Measurements from ENCODE around the gene ARMH3. TPM values are rescaled to one million over a fixed set of nuclear protein-coding genes. Genes with fewer than 3 reads are reported as not detected.

The ARMH3 gene
- total RNA-seq, 4 donors from 2014 or later, result 11.9 to 18.4 (median 17.9) TPM

DNA sequence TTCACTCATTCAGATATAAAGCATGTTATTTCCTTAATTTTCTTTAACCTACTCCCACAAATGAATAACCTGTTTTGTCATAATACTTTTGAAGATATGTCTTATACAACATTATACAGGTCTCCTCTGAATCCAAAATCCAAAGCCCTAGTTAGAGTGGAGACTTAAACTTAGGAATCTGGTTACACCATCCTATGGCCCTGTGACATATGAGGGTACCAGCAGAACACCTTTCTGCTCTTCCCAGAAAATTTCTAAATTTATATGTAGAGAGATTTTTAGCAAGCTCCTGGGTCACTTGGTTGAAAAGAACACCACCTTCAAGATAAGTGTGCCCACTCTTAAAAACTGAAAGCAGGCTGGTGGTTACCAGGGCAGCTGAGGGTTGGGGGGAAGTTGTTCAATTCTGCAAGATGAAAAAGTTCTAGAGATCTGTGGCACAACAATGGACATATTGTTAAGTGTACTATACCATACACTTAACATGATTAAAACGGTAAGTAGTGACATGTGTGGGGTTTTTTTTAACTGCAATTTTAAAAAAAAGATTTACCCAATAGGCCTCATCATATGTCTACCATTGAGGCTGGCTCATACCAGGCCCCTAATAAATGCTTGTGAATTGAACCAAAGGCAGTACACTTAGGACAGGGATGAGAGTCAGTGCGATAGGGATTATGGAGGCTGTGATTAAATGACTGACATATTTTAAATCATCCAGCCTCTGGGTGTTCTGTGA lies 174.8 kb downstream of the ARMH3 start:
- TF ChIP-seq, protein P1, sequence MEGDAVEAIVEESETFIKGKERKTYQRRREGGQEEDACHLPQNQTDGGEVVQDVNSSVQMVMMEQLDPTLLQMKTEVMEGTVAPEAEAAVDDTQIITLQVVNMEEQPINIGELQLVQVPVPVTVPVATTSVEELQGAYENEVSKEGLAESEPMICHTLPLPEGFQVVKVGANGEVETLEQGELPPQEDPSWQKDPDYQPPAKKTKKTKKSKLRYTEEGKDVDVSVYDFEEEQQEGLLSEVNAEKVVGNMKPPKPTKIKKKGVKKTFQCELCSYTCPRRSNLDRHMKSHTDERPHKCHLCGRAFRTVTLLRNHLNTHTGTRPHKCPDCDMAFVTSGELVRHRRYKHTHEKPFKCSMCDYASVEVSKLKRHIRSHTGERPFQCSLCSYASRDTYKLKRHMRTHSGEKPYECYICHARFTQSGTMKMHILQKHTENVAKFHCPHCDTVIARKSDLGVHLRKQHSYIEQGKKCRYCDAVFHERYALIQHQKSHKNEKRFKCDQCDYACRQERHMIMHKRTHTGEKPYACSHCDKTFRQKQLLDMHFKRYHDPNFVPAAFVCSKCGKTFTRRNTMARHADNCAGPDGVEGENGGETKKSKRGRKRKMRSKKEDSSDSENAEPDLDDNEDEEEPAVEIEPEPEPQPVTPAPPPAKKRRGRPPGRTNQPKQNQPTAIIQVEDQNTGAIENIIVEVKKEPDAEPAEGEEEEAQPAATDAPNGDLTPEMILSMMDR (IDR thresholded peaks at IDR 0.05; ENCODE audit: low read depth), result no peak

DNA sequence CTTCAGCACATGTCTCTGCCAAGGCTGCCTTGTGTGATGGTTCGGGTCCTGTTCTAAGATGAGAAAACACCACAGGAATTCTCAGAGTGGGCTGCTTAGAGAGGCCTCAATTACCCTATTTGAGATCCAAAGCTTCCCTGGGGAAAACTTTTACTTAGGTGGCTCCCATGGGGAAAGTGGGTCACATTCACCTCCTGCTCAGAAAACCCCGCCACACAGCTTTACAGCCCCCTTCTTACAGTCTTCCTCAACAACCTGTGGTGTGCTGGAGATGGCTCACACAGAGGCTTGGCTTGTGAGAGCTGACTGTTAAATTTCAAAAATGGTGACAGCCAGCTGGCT lies 175.8 kb downstream of the ARMH3 start:
- TF ChIP-seq, protein P1 (IDR thresholded peaks at IDR 0.05; ENCODE audit: low read depth), result no peak

DNA sequence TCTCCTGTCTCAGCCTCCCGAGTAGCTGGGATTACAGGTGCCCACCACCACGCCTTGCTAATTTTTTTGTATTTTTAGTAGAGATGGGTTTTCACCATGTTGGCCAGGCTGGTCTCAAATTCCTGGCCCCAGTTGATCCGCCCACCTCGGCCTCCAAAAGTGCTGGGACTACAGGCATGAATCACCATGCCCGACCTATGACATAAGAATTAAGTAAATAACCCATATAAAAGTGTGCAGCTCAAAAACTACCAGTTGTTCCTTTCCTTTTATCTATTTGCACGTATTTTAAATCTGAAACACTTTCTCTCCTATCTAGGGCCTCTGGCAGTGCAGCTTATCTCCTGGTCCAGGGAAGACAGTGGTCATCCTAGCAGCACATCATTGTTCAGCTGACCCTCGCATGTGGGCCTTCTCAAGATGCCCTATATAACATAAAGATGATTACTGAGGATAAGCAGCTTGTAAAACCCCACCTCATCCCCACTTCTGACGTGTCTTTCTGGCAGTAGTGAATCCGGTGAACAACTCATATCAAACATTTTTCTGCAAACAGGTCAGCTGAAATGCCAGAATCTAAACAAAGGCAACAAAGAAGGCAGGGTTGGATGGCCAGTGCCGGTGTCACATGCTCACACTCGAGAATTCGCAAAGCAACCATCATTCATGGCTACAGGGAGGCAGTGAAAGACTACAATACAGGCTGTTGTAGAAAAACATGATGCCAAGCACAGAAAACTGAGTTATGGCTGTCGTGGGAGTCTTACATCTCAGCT lies 176.3 kb downstream of the ARMH3 start:
- TF ChIP-seq, protein P1 (IDR thresholded peaks at IDR 0.05; ENCODE audit: low read depth), result no peak

DNA sequence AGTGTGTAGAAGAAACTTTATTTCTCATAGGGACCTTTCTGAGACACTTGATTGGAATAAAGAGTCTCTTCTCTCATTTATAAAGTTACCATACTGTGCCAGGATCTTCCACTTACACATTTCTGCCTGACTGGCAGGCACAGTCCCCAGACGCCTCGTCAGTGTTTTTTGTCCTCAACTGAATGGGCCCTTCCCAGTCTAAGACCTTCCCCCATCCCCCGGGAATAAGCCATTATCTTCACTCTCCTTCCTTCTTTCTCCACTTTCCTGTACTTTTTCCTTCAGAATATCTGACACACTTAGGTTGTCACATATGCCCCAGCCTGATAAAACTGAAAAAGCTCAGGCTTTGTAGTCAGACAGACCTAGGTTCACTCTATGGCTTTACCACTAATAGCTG lies 177.1 kb downstream of the ARMH3 start:
- TF ChIP-seq, protein P1 (IDR thresholded peaks at IDR 0.05; ENCODE audit: low read depth), result no peak

DNA sequence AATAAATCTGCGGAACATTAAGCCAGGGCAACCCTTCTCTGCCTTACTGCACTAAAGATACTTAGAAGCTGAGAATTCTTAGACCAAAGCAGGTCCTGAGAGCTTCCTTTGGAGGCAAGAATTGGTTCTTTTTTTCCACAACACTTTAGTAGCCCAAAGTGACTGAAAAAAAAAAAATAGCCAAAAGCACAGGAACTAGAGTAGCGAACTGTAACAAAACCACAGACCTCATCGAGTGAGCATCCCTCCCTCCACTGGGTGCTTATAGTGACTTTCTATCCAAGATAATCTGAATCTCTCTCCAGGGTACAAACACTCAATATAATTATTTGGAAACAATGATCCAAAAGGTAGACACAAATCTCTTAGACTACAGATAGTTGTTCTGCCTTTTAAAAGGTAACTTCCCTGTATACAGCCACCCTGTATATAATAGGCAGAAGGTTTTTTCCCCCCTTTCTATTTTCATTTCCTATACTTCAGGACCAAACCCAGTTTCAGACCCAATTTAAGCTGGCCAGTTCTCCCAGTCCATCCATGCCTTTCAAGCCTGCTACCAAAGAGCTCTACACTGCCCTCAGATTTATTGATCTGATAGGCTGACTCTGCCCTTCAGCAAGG lies 180.8 kb downstream of the ARMH3 start:
- TF ChIP-seq, protein P1 (IDR thresholded peaks at IDR 0.05; ENCODE audit: low read depth), result no peak

DNA sequence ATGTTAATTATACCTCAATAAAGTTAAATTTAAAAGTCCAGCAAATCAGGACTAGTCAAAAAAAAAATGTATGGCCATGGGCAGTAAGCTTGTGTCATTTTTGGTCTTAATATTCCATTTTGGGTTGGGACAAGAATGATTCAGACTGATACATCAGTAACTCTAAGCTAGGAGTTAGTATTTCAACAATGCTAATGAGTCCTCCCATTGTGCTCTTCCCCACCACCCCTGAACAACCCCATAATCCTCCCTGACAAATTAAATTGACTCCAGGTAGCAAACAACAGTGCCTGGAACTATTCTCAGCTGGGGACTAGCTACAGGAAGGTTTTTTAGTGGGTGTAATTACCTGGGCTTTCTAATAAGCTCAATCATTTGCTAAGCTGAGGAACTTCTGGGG lies 181.7 kb downstream of the ARMH3 start:
- TF ChIP-seq, protein P1 (IDR thresholded peaks at IDR 0.05; ENCODE audit: low read depth), result no peak

DNA sequence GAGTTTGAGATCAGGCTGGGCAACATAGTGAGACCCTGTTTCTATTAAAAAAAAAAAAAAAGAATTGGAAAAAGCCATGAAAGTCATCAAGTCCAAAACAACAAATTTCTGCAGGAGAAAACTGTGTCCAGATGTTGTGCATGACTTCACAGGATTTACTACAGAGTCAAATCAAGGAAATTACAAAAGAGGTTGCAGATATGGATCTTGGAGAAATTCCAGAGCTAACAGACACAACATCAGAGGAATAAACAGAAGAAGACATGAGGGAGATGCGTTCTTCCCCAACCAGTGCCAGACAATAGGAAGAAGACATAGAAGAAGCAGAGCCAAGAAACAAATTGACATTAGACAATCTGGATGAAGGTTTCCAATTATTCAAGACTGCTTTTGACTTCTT lies 188.0 kb downstream of the ARMH3 start:
- TF ChIP-seq, protein P1 (IDR thresholded peaks at IDR 0.05; ENCODE audit: low read depth), result no peak
